ENCODE measurements around the gene ERFE. TPM values are rescaled to one million over a fixed set of nuclear protein-coding genes. Genes with fewer than 3 reads are reported as not detected.
A peak's percentile ranks its signal among the peaks of the same experiment; 100 is the strongest.

Gene ERFE
- total and polyA plus RNA-seq, 8 donors: 0.13 to 1.1 (median 0.82) TPM; not detected in 4

GRCh38 chr2:238158018-238158508 is 707 bp upstream of the ERFE start:
- peaks cover 17 to 29% (median 24%) of the 10 kb centered on the region in 4 donors for H3K4me1 ChIP-seq
- no peak for DNase-seq
- 40 to 58% (median 49%) methylated on average over 20 to 21 of the region's 21 CpGs for WGBS, 5 donors
- no peaks in the 10 kb centered on the region for H3K36me3 ChIP-seq
- no peaks in the 10 kb centered on the region for H3K9me3 ChIP-seq
- intact Hi-C loops (cut with DNase I; ENCODE audit: low total_unique reads): no loop called here
- TF ChIP-seq CTCF (IDR thresholded peaks at IDR 0.05) (no peak), POLR2AphosphoS5 (IDR thresholded peaks at IDR 0.05) (no peak), POLR2A (IDR thresholded peaks at IDR 0.05) (no peak), EP300 (IDR thresholded peaks at IDR 0.05) (no peak)
- H3K27me3 ChIP-seq: peaks cover 5 to 57% (median 30%) of the 10 kb centered on the region in 3 donors
- no peak overlapping the region for H3K27ac ChIP-seq
- H3K4me3 ChIP-seq: peak overlapping the region in 2 of 4 donors; percentile 36 to 42

- WGBS, 5 donors: 1 to 9% (median 2%) methylated on average over 11 to 52 of the region's 52 CpGs
- H3K27me3 ChIP-seq: peaks cover 5 to 68% (median 41%) of the 10 kb centered on the region in 3 donors
- DNase-seq: no peak
Measured at GRCh38 chr2:238159071-238159539, 335 bp downstream of the ERFE start.

GRCh38 chr2:238159661-238160205 is 963 bp downstream of the ERFE start:
- H3K36me3 ChIP-seq: no peaks in the 10 kb centered on the region
- no peaks in the 10 kb centered on the region for H3K9me3 ChIP-seq
- peaks cover 26 to 42% (median 37%) of the 10 kb centered on the region in 4 donors for H3K4me1 ChIP-seq
- peak overlapping the region in 1 of 4 donors; percentile 46 for H3K4me3 ChIP-seq
- intact Hi-C loops (cut with DNase I; ENCODE audit: low total_unique reads): no loop called here
- DNase-seq: no peak
- no peak overlapping the region for H3K27ac ChIP-seq
- TF ChIP-seq EP300 (IDR thresholded peaks at IDR 0.05) (no peak), POLR2AphosphoS5 (IDR thresholded peaks at IDR 0.05) (no peak), POLR2A (IDR thresholded peaks at IDR 0.05) (no peak), CTCF (IDR thresholded peaks at IDR 0.05) (no peak)
- H3K27me3 ChIP-seq: peaks cover 5 to 74% (median 44%) of the 10 kb centered on the region in 3 donors
- WGBS, 5 donors: 48 to 64% (median 51%) methylated on average over 6 to 10 of the region's 10 CpGs

More at GRCh38 chr2:238159071-238159539, 335 bp downstream of the ERFE start:
- H3K27ac ChIP-seq: no peak overlapping the region
- intact Hi-C loops (cut with DNase I; ENCODE audit: low total_unique reads): no loop called here
- no peaks in the 10 kb centered on the region for H3K36me3 ChIP-seq
- no peaks in the 10 kb centered on the region for H3K9me3 ChIP-seq
- peaks cover 25 to 40% (median 34%) of the 10 kb centered on the region in 4 donors for H3K4me1 ChIP-seq
- peak overlapping the region; percentile 35 to 46 (median 39) for H3K4me3 ChIP-seq
- TF ChIP-seq EP300 (IDR thresholded peaks at IDR 0.05) (no peak), POLR2AphosphoS5 (IDR thresholded peaks at IDR 0.05) (no peak), CTCF (IDR thresholded peaks at IDR 0.05) (no peak), POLR2A (IDR thresholded peaks at IDR 0.05) (no peak)

- 54 to 73% (median 61%) methylated on average over 15 to 23 of the region's 23 CpGs for WGBS, 5 donors
- intact Hi-C loops (cut with DNase I; ENCODE audit: low total_unique reads): no loop called here
- Histone ChIP-seq H3K4me3 (no peak overlapping the region), H3K4me1 (peaks cover 26 to 42% (median 37%) of the 10 kb centered on the region in 4 donors), H3K27ac (no peak overlapping the region), H3K27me3 (peaks cover 5 to 80% (median 44%) of the 10 kb centered on the region in 3 donors), H3K9me3 (no peaks in the 10 kb centered on the region), H3K36me3 (no peaks in the 10 kb centered on the region)
- peak in 1 of 2 donors; percentile 46 for DNase-seq
- TF ChIP-seq EP300 (IDR thresholded peaks at IDR 0.05) (no peak), CTCF (IDR thresholded peaks at IDR 0.05) (peak in 1 of 7 experiments; percentile 16)
Measured at GRCh38 chr2:238160206-238161129, 1.7 kb downstream of the ERFE start.

All from stomach (tissue), 9 donors.